Measurements from ENCODE around the gene FADS2. TPM values are rescaled to one million over a fixed set of nuclear protein-coding genes. Genes with fewer than 3 reads are reported as not detected.
A peak's percentile ranks its signal among the peaks of the same experiment; 100 is the strongest.

FADS2 gene
- total and polyA plus RNA-seq, 2 of the 13 experiments (the other 11 are each of a cell fraction or from before 2014, with no cell fraction given), result 90.1 to 124 TPM

GRCh38 chr11:61899146-61899841, 71.2 kb downstream of the FADS2 start (continued):
- TF ChIP-seq, protein P1, sequence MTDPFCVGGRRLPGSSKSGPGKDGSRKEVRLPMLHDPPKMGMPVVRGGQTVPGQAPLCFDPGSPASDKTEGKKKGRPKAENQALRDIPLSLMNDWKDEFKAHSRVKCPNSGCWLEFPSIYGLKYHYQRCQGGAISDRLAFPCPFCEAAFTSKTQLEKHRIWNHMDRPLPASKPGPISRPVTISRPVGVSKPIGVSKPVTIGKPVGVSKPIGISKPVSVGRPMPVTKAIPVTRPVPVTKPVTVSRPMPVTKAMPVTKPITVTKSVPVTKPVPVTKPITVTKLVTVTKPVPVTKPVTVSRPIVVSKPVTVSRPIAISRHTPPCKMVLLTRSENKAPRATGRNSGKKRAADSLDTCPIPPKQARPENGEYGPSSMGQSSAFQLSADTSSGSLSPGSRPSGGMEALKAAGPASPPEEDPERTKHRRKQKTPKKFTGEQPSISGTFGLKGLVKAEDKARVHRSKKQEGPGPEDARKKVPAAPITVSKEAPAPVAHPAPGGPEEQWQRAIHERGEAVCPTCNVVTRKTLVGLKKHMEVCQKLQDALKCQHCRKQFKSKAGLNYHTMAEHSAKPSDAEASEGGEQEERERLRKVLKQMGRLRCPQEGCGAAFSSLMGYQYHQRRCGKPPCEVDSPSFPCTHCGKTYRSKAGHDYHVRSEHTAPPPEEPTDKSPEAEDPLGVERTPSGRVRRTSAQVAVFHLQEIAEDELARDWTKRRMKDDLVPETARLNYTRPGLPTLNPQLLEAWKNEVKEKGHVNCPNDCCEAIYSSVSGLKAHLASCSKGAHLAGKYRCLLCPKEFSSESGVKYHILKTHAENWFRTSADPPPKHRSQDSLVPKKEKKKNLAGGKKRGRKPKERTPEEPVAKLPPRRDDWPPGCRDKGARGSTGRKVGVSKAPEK (CRISPR knock-in tag; IDR thresholded peaks at IDR 0.05; ENCODE audit: borderline replicate concordance), result no peak
- TF ChIP-seq ZNF556 (CRISPR knock-in tag; IDR thresholded peaks at IDR 0.05; ENCODE audit: borderline replicate concordance) (peak; percentile 25; the same call in 1 of the 2 replicates), BHLHE40 (IDR thresholded peaks at IDR 0.05; ENCODE audit: low read length) (0 out of 2 replicates have a peak, but pooled peaks have one; percentile 8), ZNF484 (CRISPR knock-in tag; IDR thresholded peaks at IDR 0.05; ENCODE audit: borderline replicate concordance, low read depth) (no peak), ZNF44 (CRISPR knock-in tag; IDR thresholded peaks at IDR 0.05) (no peak), ZNF652 (CRISPR knock-in tag; IDR thresholded peaks at IDR 0.05; ENCODE audit: borderline replicate concordance, low read depth) (no peak), BORCS8-MEF2B (CRISPR knock-in tag; IDR thresholded peaks at IDR 0.05) (no peak; the same call in 1 of the 2 replicates), ZFYVE20 (CRISPR knock-in tag; IDR thresholded peaks at IDR 0.05; ENCODE audit: borderline replicate concordance, low read depth) (no peak), CBX5 (CRISPR knock-in tag; IDR thresholded peaks at IDR 0.05; ENCODE audit: borderline replicate concordance) (peak; percentile 96), SUZ12 (IDR thresholded peaks at IDR 0.05; ENCODE audit: low read depth, low read length) (no peak), SNRNP70 (IDR thresholded peaks at IDR 0.05; ENCODE audit: low read depth, low read length) (no peak), SNAI1 (CRISPR knock-in tag; IDR thresholded peaks at IDR 0.05; ENCODE audit: borderline replicate concordance) (no peak), ELK4 (CRISPR knock-in tag; IDR thresholded peaks at IDR 0.05; ENCODE audit: borderline replicate concordance) (no peak), HNRNPL (IDR thresholded peaks at IDR 0.05; ENCODE audit: low read depth, low read length) (0 out of 2 replicates have a peak, but pooled peaks have one; percentile 50), KDM2A (CRISPR knock-in tag; IDR thresholded peaks at IDR 0.05; ENCODE audit: borderline replicate concordance, low read depth) (peak; percentile 80), IRF2 (CRISPR knock-in tag; IDR thresholded peaks at IDR 0.05) (peak; percentile 59; the same call in 1 of the 2 replicates)
- TF ChIP-seq, protein P2, sequence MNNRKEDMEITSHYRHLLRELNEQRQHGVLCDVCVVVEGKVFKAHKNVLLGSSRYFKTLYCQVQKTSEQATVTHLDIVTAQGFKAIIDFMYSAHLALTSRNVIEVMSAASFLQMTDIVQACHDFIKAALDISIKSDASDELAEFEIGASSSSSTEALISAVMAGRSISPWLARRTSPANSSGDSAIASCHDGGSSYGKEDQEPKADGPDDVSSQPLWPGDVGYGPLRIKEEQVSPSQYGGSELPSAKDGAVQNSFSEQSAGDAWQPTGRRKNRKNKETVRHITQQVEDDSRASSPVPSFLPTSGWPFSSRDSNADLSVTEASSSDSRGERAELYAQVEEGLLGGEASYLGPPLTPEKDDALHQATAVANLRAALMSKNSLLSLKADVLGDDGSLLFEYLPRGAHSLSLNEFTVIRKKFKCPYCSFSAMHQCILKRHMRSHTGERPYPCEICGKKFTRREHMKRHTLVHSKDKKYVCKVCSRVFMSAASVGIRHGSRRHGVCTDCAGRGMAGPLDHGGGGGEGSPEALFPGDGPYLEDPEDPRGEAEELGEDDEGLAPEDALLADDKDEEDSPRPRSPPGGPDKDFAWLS (CRISPR knock-in tag; IDR thresholded peaks at IDR 0.05; ENCODE audit: borderline replicate concordance), result no peak
- TF ChIP-seq, protein P3, sequence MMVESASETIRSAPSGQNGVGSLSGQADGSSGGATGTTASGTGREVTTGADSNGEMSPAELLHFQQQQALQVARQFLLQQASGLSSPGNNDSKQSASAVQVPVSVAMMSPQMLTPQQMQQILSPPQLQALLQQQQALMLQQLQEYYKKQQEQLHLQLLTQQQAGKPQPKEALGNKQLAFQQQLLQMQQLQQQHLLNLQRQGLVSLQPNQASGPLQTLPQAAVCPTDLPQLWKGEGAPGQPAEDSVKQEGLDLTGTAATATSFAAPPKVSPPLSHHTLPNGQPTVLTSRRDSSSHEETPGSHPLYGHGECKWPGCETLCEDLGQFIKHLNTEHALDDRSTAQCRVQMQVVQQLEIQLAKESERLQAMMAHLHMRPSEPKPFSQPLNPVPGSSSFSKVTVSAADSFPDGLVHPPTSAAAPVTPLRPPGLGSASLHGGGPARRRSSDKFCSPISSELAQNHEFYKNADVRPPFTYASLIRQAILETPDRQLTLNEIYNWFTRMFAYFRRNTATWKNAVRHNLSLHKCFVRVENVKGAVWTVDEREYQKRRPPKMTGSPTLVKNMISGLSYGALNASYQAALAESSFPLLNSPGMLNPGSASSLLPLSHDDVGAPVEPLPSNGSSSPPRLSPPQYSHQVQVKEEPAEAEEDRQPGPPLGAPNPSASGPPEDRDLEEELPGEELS (CRISPR knock-in tag; IDR thresholded peaks at IDR 0.05), result no peak
- TF ChIP-seq, protein P4, sequence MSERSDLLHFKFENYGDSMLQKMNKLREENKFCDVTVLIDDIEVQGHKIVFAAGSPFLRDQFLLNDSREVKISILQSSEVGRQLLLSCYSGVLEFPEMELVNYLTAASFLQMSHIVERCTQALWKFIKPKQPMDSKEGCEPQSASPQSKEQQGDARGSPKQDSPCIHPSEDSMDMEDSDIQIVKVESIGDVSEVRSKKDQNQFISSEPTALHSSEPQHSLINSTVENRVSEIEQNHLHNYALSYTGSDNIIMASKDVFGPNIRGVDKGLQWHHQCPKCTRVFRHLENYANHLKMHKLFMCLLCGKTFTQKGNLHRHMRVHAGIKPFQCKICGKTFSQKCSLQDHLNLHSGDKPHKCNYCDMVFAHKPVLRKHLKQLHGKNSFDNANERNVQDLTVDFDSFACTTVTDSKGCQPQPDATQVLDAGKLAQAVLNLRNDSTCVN (CRISPR knock-in tag; IDR thresholded peaks at IDR 0.05; ENCODE audit: borderline replicate concordance), result peak; percentile 46; the same call in 1 of the 2 replicates

Measured in HepG2 (cell line).